HG03064 (cell line): ENCODE results near the gene TBCE.
"Not testable (repeated sequence)": the region's sequence is repeated elsewhere in the genome, so short reads cannot be mapped to it uniquely, and the experiment has no call there.

ENCODE experiments used
- ATAC-seq: cut with Tn5 transposase; IDR thresholded peaks from one replicate; pipeline ENCODE4 v1.9.1; 2021; ENCODE audit warnings: low read depth; ENCODE audit not compliant: unreplicated experiment

The TBCE gene

DNA sequence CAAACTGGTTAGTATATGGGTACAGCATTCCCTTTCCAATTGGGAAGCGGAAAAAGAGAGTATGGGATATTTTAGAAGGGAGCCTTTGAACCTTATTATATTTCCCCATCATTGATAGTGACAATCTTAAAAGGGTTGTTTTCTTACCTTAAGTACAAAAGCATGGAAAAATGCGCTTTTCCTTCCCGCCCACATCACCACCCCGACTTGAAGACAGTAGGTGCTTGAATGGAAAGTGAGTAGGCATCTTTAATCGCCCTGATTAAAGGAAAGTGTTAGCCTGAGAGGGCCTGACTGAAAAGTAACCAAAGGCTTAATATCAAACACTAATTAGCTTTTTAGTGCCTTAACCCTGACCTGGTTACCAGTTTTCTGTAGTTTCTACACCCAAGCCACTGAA, 23.5 kb upstream of the TBCE start:
- no peak for ATAC-seq

DNA sequence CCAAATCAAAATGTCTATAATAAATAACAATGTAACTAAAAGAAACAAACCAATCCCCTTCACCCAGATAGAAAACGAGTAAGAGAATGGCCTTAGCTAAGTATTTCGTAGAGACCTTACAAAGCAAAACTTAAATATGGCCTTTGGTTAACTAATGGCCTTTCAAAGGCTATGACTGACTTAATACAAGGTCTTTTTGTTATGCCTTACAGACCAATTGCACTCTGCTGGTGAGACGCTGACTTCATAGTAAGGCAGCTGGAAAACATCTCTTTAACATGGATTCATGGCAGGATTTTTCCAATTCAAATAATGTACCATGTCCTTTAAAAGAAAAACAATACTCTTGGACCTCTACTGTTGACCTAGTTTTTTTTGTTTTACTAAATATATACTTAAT, 15.8 kb upstream of the TBCE start:
- ATAC-seq = no peak

DNA sequence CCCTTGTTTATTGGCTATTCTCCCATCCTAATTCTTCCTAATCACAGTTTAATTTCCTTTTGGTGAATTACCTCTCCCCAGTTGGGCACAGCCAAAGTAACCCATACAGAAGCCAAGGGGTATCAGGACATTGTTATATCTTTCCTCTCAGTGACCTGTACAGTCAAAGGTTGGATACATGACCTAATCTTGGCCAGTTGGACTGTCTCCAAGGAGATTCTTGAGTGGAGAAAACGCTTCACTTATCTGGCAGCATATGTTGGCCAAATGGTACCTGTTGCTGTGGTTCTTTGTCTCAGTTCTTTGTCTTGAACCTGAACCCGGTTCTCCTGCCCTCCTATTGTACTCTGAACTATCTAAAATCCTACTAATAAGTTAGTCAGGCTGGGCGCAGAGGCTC, 15.3 kb upstream of the TBCE start:
- ATAC-seq = no peak

DNA sequence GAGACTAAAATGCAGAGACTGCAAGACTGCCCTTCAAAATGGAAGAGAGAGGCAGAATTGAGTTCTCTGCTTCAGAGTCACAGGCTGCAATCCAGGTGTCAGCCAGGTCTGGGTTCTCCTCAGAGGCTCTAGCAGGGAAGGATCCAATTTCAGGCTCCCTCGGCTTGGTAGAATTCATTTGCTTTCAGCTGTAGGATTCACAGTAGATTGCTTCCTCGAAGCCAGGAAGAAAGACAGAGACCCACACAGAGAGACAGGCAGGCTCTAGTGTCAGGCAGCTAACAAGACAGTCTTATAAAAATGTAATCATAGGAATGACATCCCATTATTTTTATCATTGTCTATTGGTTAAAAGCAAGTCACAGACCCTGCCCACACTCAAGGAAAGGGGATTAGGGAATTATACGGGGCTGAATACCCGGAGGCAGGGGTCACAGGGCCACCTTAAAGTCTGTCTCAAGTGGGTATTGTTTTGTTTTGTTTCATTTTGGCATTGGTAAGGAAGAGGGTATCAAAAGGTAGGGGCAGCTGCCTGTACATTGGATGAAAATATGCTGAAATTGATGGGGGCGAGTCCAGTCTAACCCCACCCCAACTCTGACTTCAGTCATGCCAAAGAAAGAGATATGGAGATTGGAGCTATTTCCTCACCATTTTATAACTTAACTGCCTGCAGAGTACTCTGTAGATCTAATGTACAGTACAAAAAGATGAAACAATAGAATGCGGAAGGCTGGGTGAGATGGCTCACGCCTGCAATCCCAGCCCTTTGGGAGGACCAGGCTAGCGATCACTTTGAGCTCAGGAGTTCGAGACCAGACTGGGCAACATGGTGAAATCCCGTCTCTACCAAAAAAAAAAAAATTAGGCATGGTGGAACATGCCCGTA, 9.5 kb upstream of the TBCE start:
- no peak for ATAC-seq

DNA sequence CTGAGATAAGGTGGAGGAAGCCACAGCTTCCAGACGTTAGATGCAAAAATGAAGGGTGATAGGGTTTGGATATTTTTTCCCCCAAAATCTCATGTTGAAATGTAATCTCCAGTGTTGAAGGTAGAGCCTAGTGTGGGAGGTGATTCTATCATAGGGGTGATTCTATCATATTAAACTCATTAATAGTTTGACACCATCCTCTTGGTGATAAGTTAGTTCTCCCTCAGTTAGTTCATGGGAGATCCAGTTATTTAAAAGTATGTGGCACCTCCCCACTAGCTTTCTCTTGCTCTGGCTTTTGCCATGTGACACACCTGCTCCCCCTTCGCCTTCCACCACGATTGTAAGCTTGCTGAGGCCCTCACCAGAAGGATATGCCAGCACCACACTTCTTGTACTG, 8.3 kb upstream of the TBCE start:
- no peak for ATAC-seq

DNA sequence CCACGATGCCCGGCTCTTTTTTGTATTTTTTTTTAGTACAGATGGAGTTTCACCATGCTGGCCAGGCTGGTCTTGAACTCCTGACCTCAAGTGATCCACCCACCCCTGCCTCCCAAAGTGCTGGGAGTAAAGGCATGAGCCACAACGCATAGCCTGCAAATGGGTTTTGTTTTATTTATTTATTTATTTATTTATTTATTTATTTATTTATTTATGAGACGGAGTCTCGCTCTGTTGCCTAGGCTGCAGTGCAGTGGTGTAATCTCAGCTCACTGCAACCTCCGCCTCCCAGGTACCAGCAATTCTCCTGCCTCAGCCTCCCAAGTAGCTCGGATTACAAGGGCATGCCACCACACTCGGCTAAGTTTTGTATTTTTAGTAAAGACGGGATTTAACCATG, 3.0 kb upstream of the TBCE start:
- not testable (repeated sequence) for ATAC-seq

DNA sequence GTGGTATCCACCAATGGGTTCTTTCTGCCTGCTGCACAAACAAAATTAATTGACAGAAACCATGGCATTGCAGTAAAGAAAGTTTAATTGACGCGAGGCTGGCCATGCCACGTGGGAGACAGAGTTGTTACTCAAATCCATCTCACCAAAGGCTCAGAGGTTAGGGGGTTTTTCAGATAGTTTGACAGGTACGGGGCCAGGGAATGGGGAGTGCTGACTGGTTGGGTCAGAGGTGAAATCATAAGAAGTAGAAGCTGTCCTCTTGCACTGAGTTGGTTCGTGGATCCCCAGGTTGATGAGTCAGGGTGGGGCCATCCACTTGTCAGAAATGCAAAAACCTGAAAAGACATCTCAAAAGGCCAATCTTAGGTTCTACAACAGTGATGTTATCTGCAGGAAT, 941 bp upstream of the TBCE start:
- no peak for ATAC-seq

DNA sequence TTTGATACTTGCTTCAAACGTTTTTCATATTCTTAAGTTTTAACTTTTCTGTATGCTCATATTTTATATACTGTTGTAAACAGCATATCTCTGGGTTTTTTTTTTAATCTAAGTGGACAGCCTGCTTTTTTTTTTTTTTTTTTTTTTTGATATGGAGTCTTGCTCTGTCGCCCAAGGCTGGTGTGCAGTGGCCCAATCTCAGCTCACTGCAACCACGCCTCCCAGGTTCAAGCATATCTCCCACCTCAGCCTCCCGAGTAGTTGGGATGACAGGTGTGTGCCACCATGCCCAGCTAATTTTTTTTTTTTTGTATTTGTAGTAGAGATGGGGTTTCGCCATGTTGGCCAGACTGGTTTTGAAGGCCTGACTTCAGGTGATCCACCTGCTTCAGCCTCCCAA, 1.2 kb downstream of the TBCE start:
- ATAC-seq = no peak

DNA sequence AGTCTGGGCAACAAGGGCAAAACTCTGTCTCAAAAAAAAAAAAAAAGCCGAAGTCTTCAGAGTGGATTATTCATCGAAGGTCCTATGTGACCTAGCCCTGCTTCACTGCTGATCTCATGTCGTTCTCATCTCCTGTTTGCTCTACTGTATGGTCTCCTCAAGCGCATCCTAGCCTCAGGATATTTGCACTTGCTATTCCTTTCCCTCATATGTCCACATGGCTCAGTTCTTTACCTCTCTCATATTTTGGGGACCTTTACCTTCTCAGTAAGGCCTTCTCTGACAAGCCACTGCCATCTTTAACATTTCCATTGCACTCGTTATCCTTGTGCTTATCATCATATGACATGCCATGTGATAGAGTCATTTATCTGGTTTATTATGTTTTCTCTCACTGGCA, 2.6 kb downstream of the TBCE start:
- ATAC-seq = no peak

DNA sequence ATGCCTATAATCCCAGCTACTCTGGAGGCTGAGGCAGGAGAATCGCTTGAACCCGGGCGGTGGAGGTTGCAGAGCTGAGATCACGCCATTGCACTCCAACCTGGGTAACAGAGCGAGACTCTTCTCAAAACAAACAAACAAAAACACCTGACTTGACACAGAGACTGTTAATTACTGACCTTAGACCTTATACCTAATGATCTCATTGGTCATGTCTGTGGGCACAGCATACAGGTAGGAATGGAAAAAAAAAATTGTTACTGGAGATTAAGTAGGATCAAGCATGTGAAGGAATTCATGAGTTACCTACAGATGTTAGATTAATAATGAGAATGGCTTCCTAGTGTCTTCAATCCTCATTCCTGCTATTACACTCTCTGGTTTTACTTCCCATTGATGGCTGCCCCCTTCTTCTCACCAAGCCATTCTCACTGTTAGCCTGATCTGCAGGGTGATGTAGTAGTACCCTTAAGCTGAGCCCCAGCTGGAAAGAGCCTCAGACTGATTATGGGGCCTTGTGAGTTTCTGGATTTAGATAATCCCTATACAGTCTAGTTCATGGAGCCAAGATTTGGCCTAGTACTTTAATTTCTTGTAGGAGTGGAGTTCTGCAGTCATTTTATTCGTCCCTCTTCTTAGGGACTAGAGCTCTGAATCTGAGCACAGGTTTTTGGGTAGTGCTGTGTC, 8.8 kb downstream of the TBCE start:
- ATAC-seq = no peak

DNA sequence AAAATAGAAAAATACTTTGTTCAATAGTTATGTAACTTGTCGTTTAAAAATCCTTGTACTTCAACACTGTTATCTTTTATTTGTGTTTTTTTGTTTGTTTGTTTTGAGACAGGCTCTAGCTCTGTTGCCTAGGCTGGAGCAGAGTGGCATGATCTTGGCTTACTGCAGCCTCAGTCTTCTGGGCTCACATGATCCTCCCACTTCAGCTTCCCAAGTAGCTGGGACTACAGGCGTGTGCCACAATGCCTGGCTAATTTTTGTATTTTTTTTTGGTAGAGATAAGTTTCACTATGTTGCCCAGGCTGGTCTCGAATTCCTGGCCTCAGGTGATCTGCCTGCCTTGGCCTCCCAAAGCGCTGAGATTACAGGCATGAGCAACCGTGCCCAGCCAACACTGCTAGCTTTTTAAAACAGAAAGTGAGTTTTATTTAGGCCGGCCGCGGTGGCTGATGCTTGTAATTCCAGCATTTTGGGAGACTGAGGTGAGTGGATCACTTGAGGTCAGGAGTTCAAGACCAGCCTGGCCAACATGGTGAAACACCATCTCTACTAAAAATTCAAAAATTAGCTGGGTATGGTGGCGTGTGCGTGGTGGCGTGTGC, 11.0 kb downstream of the TBCE start:
- ATAC-seq = not testable (repeated sequence)

DNA sequence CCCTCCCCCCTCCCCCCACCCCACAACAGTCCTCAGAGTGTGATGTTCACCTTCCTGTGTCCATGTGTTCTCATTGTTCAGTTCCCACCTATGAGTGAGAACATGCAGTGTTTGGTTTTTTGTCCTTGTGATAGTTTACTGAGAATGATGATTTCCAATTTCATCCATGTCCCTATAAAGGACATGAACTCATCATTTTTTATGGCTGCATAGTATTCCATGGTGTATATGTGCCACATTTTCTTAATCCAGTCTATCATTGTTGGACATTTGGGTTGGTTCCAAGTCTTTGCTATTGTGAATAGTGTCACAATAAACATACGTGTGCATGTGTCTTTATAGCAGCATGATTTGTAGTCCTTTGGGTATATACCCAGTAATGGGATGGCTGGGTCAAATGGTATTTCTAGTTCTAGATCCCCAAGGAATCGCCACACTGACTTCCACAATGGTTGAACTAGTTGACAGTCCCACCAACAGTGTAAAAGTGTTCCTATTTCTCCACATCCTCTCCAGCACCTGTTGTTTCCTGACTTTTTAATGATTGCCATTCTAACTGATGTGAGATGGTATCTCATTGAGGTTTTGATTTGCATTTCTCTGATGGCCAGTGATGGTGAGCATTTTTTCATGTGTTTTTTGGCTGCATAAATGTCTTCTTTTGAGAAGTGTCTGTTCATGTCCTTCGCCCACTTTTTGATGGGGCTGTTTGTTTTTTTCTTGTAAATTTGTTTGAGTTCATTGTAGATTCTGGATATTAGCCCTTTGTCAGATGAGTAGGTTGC, 14.9 kb downstream of the TBCE start:
- ATAC-seq = not testable (repeated sequence)

DNA sequence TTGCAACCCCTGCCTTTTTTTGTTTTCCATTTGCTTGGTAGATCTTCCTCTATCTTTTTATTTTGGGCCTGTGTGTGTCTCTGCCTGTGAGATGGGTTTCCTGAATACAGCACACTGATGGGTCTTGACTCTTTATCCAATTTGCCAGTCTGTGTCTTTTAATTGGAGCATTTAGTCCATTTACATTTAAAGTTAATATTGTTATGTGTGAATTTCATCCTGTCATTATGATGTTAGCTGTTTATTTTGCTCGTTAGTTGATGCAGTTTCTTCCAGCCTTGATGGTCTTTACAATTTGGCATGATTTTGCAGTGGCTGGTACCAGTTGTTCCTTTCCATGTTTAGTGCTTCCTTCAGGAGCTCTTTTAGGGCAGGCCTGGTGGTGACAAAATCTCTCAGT, 18.4 kb downstream of the TBCE start:
- not testable (repeated sequence) for ATAC-seq

DNA sequence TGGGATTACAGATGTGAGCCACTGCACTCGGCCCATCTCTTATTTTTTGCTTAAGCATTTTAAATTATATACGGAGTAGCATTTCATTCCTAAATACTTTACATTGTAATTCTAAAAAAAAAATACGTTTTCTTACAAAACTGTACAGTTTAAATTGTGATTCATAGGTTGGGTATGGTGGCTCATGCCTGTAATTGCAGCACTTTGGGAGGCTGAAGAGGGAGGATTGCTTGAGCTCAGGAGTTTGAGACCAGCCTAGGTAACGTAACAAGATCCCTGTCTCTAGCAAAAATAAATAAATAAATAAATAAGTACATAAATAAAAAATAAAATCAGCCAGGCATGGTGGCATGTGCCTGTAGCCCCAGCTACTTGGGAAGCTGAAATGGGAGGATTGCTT, 24.6 kb downstream of the TBCE start:
- ATAC-seq = no peak

DNA sequence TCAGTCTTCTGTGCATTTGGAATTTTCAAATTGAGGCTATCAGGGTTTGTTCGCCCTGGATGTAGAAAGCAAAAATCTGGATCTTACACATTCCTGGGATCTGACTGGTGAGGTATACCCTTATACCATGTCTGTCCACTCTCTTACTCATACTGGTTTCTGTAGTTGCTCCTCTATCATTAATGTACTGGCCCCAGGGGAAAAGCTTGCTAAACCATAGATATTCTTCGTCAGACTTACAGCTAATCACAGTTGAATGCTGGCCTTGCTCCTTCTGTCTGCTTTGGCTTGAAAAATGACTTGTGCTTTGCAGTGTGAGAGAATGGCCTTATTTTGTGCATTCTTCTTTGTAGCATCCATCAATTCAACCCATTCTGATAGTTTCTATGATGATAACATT, 30.5 kb downstream of the TBCE start:
- ATAC-seq = no peak

DNA sequence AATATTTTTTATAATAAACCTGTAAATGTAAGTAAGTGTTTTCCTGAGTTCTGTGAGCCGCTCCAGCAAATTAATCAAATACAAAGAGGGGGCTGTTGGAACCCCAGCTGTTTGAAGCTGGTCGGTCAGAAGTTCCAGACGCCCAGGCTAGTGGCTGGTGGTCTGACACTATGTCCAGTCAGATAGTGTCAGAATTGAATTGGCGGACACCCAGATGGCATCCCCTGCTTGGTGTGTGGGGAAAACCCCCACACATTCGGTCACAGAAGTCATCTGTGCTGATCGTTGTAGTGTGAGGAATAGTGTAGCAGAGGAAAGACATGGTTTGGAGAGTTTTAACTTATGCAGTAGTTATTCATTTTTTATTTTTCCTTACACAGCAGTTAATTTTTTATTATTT, 32.4 kb downstream of the TBCE start:
- ATAC-seq = no peak

DNA sequence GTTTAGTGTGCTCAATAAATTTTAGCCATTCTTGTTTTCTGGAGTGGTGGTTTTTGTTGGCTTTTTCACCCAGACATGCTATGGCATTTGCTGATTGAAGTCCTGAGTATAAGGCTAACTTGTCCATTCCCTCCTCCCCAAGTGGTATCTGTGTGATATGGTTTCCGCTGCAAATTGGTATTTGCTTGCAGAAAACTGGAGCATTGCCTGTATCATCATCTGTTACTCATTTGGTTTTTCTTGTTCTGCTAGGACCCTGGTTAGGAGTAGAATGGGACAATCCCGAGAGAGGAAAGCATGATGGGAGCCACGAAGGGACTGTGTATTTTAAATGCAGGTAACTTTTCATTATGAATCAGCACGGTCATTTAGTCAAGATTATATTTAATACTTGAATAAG, 34.0 kb downstream of the TBCE start:
- ATAC-seq = no peak

DNA sequence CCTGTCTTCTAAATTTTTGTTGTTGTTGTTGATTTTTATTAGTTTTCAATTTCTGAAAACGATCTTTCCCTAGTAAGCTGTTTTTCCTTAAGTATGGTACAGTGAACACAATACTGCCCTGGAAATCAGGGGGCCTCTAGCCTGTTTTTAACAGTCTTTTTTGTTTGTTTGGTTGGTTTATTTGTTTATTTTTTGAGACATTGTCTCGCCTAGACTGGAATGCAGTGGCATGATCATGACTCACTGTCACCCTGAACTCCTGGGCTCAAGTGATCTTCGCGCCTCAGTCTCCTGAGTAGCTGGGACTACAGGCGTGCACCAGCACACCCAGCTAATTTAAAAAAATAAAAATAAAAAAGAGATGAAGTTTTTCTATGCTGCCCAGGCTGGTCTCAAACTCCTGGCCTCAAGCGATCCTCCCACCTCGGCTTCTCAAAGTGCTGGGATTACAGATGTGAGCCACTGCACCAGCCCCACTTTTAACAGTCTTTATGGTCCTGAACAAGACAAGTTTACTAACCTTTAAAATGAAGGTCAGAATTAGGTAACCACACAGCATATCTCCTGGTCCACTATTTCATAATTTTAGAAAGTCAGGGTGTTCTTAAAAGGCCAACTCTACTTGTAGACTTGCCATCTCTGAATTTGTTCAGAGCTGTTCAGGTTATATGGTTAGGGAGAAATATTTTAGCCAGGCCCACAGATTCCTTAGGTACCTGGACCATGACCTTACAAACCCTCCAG, 35.4 kb downstream of the TBCE start:
- no peak for ATAC-seq

DNA sequence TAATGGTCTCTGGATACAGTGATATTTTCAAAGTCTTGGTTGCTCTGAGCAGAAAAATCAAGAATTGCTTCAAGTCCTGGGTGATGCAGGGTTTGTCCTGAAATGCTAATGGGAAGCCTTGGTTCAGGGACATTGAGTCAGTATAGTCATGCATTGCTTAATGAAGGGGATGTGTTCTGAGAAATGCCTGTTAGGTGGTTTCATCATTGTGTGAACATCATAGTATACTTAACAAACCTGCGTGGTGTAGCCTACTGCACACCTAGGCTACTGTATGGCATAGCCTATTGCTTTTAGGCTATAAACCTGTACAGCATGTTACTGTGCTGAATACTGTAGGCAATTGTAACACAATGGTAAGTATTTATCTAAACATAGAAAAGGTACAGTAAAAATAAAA, 36.4 kb downstream of the TBCE start:
- no peak for ATAC-seq

DNA sequence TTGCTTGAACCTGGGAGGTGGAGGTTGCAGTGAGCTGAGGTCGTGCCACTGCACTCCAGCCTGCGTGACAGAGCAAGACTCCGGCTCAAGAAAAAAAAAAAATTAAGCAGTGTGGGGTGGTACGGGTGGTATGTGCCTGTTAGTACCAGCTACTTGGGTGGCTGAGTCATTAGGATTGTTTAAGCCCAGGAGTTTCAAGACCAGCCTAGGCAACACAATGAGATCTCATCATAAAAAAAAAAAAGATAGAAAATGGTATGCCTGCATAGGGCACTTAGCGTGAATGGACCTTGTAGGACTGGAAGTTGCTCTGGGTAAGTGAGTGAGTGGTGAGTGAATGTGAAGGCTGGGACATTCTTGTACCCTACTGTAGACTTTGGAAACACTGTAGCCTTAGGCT, 37.0 kb downstream of the TBCE start:
- ATAC-seq = no peak
